Omental fat pad (tissue), 4 donors: ENCODE results near the gene CRISP2. TPM values are rescaled to one million over a fixed set of nuclear protein-coding genes. Genes with fewer than 3 reads are reported as not detected.

Source experiments
- ATAC-seq: fragments of 150-250 bp; one replicate; pipeline ENCODE4 v1.9.1; 2016; ENCODE audit warnings: mild to moderate bottlenecking, moderate library complexity; ENCODE audit not compliant: low FRiP score
- DNase-seq: peaks from one replicate; pipeline ENCODE4 v3.0.0-alpha.2; 2019; ENCODE audit warnings: low spot score
- total RNA-seq, 4 donors: library from RNA; depleted of rRNA; stranded (reverse); fragments of >200 nt; gene quantifications; one replicate each; pipeline ENCODE4 v1.1.0, GENCODE V29; 2016
- TF ChIP-seq, protein P1 (sequence below), 3 donors: fragments of 450-650 bp; IDR thresholded peaks; one replicate each; pipeline ENCODE4 v1.5.1; 2016 to 2017; ENCODE audit warnings: antibody characterized with exemption in 3 of 3, mild to moderate bottlenecking in 3 of 3, moderate library complexity in 2 of 3

CRISP2 gene, protein sequence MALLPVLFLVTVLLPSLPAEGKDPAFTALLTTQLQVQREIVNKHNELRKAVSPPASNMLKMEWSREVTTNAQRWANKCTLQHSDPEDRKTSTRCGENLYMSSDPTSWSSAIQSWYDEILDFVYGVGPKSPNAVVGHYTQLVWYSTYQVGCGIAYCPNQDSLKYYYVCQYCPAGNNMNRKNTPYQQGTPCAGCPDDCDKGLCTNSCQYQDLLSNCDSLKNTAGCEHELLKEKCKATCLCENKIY
- total RNA-seq: not detected

DNA sequence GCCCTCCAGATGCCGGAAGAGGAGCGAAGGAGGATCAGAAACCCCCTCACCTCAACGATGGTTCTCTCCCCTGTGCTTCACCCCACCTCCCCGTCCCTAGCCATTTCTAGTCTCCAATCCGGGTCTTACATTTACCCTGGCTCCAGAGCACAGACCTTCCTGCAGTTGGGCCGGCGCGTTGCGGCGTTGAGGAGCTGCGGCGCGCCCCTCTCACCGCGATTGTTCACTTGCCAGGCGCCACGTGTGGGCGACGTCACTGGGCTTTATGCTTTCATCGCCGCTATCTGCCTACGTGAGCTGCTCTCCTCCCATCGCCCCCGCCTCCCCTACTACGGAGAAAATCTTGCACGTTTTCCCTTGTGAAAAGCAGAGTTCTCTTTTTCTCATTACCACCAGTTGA is at the start of gene CRISP2:
Gene CRISP2, minus strand, starts transcription at position 198 of the 400 bp plus-strand sequence. CDS start 4,347 bp downstream, outside the sequence.
- DNase-seq (no peak), ATAC-seq (no peak)

DNA sequence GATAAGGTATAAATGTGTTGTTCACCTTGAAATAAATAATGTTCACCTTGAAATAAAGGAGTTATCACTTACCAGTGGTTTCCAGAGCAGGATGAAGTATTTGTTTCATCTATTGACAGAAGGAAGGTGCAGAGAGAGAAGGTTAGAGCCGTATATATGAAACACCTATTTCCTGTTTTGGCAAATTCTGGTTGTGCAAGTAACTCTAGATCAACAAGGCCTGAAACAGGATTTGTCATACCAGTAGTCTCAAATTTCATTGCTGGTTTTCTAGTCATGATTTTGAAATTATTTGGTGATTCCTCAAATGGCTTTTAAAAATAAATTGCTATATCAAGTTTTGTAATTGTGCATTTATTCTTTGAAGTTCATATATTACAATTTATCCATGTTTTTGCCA is 30.9 kb upstream of the CRISP2 start, which contains the start of gene CRISP3:
Gene CRISP3, minus strand, starts transcription at position 130 of the 400 bp plus-strand sequence. Its CDS starts 21 bp downstream, at position 109.
- no peak for DNase-seq
- ATAC-seq: no peak
- TF ChIP-seq, protein P1, sequence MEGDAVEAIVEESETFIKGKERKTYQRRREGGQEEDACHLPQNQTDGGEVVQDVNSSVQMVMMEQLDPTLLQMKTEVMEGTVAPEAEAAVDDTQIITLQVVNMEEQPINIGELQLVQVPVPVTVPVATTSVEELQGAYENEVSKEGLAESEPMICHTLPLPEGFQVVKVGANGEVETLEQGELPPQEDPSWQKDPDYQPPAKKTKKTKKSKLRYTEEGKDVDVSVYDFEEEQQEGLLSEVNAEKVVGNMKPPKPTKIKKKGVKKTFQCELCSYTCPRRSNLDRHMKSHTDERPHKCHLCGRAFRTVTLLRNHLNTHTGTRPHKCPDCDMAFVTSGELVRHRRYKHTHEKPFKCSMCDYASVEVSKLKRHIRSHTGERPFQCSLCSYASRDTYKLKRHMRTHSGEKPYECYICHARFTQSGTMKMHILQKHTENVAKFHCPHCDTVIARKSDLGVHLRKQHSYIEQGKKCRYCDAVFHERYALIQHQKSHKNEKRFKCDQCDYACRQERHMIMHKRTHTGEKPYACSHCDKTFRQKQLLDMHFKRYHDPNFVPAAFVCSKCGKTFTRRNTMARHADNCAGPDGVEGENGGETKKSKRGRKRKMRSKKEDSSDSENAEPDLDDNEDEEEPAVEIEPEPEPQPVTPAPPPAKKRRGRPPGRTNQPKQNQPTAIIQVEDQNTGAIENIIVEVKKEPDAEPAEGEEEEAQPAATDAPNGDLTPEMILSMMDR (IDR thresholded peaks at IDR 0.05): no peak

More for the DNA sequence above, at the start of gene CRISP2:
- TF ChIP-seq, protein P1 (IDR thresholded peaks at IDR 0.05): no peak

DNA sequence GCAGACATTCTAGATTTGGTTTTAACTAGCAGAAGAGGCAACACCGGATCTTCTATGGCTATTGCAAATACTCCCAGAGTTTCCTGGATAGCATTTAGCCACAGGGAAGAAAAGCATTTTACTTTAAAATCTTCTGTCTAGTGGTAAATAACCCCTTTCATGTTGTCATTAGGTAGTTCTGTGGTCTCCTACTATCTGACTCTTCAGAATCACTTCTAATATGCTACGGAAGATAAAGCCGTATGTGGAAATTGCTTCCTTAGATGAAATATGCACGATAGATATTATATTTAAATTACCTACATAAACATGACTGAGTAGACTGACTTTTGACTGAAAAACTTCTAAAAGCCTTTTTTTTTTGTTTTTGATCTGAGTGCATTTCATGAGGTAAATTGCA is 30.1 kb upstream of the CRISP2 start:
- ATAC-seq (no peak), DNase-seq (no peak)
- TF ChIP-seq, protein P1 (IDR thresholded peaks at IDR 0.05): no peak

DNA sequence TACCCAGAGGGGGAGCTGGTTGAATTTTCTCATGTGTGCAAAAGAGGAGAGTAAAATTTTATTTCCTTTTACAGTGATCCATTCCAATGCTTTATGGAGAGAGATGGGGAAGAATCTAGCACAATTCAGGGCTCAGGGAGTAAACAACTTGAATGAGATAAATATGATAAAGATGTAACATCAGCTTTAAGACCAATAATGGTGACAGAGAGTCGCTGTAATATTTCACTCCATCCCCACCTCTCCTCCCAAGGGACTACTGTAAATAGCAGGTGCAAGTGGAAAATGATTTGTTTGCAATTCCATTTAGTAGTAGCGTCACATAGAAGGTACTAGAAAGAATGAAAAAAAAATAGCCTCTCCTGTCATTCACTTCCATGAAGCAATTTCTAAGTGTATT is 26.1 kb upstream of the CRISP2 start:
- ATAC-seq (no peak), DNase-seq (no peak)
- TF ChIP-seq, protein P1 (IDR thresholded peaks at IDR 0.05): no peak

DNA sequence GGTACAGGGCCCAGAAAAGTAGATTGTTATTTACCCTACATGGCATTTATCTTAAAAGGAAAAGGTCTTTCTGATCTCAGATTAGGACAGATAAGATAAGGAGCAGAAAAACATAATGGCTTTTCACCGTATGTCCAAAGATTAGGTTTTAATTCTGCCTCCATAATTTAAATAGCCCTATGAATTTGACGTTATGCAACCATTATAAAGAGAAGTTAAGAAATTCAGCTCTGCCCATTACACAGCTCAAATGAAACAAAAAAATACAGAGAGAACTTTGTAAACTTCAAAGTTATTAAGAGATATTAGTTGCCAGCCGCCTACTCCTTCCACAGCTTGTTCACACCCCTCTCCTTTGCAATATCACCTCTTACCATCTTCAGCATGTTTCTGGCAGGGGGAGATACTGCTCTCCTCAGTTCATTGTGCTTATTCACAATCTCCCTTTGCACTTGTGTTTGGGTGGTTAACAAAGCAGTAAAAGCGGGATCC is 22.7 kb upstream of the CRISP2 start:
- DNase-seq: no peak
- TF ChIP-seq, protein P1 (IDR thresholded peaks at IDR 0.05): no peak
- no peak for ATAC-seq

DNA sequence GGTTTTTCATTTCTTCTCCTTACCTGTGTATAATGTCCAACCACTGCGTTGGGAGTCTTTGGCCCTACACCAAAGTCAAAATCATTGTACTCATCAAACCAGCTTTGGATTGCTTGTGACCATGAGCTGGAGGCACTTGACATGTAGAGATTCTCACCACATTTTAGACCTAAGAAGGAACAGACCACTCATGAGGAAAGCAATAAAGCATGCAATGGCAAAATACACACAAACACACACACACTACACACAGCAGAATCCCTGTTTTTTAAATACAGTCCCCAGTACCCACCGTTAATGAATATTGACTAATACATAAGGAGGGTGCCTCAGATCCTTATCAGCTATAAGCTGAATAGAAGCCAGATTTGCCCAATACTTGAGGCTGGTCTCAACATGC is 20.3 kb upstream of the CRISP2 start:
- TF ChIP-seq, protein P1 (IDR thresholded peaks at IDR 0.05): no peak
- DNase-seq (no peak), ATAC-seq (no peak)

DNA sequence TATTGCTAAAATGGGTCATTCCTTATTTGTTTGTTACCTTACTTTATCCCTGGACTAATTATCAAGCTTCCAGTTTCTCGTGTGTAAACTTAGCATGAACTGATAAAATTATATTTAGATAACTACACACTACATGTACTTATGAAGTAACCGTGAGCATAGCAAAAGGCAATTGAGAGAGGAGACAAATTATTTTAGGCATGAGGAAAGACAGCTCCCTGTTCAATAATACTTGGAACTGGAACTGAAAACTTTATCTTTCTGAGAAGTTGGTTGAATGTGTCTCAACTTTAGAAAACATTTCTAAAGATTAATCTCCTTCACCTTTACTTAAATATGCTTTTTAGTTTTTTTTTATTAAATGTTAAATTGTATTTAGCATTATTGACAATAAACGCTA is 19.4 kb upstream of the CRISP2 start:
- no peak for ATAC-seq
- TF ChIP-seq, protein P1 (IDR thresholded peaks at IDR 0.05): no peak
- DNase-seq: no peak
